ENCODE results near the gene SBF2.
A peak's percentile ranks its signal among the peaks of the same experiment; 100 is the strongest.
"Not testable (repeated sequence)": the region's sequence is repeated elsewhere in the genome, so short reads cannot be mapped to it uniquely, and the experiment has no call there.

The SBF2 gene

DNA sequence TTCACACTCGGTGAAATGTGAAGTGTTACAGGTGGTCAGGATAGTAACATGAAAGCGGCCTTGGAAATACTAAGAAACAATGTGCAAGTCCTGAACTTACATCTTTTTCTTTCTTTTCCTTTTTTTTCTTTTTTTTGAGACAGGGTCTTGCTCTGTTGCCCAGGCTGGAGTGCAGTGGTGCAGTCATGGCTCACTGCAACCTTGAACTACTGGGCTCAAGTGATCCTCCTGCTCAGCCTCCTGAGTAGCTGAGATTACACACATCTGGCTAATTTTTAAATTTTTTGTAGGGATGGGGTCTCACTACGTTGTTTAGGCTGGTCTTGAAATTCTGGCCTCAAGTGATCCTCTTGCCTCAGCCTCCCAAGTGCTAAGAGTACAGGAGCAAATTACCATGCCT lies 377.5 kb downstream of the SBF2 start:
- Histone ChIP-seq H3K27me3 (ENCODE audit: control insufficient read depth, insufficient read depth, low read length) (no peaks in the 10 kb centered on the region), H3K36me3 (ENCODE audit: insufficient read depth, low read length) (peaks cover 2% of the 10 kb centered on the region), H3K9ac (ENCODE audit: low read depth, low read length) (no peak overlapping the region), H3K9me3 (replicated peaks; ENCODE audit: low read length) (no peaks in the 10 kb centered on the region), H3K4me1 (ENCODE audit: control insufficient read depth, insufficient read depth, low read length) (no peaks in the 10 kb centered on the region), H3K4me2 (ENCODE audit: low read length) (no peak overlapping the region), H3K4me3 (ENCODE audit: low read length) (no peak overlapping the region)

DNA sequence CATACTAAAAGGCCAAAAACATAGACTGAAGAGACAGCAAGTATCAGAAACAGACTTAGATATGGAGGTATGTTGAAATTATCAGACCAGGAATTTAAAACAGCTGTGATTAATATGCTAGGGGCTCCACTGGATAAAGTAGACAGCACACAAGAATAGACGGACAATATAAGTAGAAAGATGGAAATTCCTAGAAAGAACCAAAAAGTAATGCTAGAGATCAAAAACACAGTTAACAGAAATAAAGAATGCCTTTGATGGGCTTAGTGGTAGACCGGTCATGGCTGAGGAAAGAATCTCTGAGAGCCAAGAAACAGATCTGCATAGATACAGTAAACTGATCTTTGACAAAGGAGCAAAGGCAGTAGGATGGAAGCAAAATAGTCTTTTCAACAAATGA lies 380.0 kb downstream of the SBF2 start:
- Histone ChIP-seq H3K27me3 (ENCODE audit: control insufficient read depth, insufficient read depth, low read length) (no peaks in the 10 kb centered on the region), H3K4me3 (ENCODE audit: low read length) (no peak overlapping the region), H3K4me1 (ENCODE audit: control insufficient read depth, insufficient read depth, low read length) (no peaks in the 10 kb centered on the region), H3K4me2 (ENCODE audit: low read length) (no peak overlapping the region), H3K9me3 (replicated peaks; ENCODE audit: low read length) (no peaks in the 10 kb centered on the region), H3K9ac (ENCODE audit: low read depth, low read length) (no peak overlapping the region), H3K36me3 (ENCODE audit: insufficient read depth, low read length) (peaks cover 2% of the 10 kb centered on the region)

DNA sequence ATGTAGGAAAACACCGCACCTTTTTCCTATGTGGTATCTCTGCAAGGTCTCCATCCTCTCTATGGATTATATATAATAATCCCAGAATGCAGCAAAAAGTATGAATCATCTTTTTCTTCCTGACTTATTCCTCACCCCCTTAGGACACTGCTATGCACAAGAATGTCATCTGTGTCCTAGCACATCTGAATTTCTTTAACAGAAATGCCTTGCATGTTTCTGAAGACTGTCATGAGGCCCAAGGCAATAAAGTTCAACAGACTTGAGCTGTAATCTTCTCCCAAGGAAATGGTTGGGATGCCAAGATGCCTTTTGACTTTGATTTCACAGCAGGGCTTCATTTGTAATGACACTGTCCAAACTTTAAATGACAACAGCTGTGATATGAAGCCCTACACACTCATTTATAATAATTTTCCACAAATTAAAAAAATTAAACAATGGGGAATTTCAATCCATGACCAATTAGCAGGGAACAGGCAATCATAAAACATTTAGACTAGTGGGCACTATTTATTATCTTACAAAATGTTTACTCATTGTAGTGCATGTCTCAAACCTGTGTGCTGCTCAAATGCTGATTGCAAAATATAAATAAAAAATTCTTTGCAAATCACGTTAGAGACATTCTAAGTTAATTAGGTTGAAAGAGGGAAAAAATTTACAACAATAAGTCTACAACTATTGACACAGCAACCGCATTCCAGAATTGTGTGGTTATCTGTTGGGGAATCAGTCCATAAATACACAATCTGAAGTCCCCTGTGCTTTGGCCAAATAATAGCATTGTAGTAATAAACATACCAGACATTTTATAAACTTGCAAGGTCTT lies 387.8 kb downstream of the SBF2 start:
- Histone ChIP-seq H3K9me3 (replicated peaks; ENCODE audit: low read length) (no peaks in the 10 kb centered on the region), H3K4me3 (ENCODE audit: low read length) (no peak overlapping the region), H3K9ac (ENCODE audit: low read depth, low read length) (peak overlapping the region; percentile 75), H3K36me3 (ENCODE audit: insufficient read depth, low read length) (no peaks in the 10 kb centered on the region), H3K27me3 (ENCODE audit: control insufficient read depth, insufficient read depth, low read length) (no peaks in the 10 kb centered on the region), H3K4me2 (ENCODE audit: low read length) (peak overlapping the region; percentile 45), H3K4me1 (ENCODE audit: control insufficient read depth, insufficient read depth, low read length) (peaks cover 48% of the 10 kb centered on the region)

DNA sequence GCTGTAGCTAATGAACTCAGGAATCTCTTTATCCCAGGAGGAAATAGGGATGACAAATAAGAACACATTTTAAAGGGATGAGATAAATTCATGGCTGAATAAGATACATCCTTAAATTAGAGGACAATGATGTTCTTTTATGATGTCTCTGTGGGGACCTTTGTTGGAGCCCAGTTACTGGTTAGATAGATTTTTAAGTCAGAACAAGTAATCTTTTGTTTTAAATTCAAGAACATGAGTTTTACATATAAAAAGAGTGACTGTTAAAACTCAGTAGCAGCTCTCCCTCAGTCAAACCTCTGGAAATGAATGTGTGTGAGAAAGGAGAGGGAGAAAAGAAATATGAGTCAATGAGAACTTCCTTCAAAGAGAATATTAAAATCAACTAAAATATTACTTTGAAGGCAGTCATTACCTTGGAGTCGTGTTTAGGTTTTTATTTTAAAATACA lies 388.5 kb downstream of the SBF2 start:
- no peaks in the 10 kb centered on the region for H3K27me3 ChIP-seq (ENCODE audit: control insufficient read depth, insufficient read depth, low read length)
- H3K4me1 ChIP-seq (ENCODE audit: control insufficient read depth, insufficient read depth, low read length): peaks cover 53% of the 10 kb centered on the region
- peak overlapping the region; percentile 75 for H3K9ac ChIP-seq (ENCODE audit: low read depth, low read length)
- no peak overlapping the region for H3K4me3 ChIP-seq (ENCODE audit: low read length)
- H3K36me3 ChIP-seq (ENCODE audit: insufficient read depth, low read length): no peaks in the 10 kb centered on the region
- H3K4me2 ChIP-seq (ENCODE audit: low read length): peak overlapping the region; percentile 45
- no peaks in the 10 kb centered on the region for H3K9me3 ChIP-seq (replicated peaks; ENCODE audit: low read length)

DNA sequence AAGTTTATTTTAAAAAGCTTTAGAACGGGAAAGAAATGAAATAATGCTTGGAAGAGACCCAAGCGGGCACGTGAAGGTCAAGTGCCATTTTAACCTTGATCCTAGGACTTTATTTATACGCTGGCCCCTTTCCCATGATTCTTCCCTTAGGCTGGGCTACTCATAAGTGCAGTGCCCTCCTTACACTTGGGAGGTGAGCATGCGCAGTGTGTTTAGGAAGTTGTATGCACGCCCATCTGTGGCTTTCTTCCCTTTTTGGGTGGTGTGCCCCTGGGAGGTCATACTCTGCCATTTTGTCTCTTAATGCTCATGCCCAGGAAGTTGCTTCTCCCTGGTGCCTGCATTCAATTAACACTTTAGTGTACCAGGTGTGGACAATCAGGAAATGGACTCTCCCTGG lies 390.4 kb downstream of the SBF2 start:
- no peaks in the 10 kb centered on the region for H3K36me3 ChIP-seq (ENCODE audit: insufficient read depth, low read length)
- H3K4me1 ChIP-seq (ENCODE audit: control insufficient read depth, insufficient read depth, low read length): peaks cover 67% of the 10 kb centered on the region

DNA sequence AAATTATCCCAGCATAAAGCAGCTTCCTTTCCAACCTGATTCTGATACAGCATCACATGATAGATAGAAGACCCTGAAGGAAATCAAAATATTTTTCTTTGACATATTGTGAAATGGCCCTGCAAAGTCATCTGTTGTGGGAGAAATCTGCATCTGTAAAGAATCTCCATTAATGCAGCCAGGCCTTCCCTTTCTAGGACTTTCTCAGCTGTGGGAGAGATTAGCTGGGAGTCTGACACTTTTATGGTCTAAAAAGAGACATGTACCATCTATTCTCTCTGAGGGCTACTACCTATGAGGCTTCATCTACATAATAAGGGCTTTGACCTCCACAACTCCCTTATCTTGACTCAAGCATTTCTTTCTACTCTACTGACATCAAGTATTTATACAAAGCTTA lies 392.1 kb downstream of the SBF2 start:
- peaks cover 57% of the 10 kb centered on the region for H3K4me1 ChIP-seq (ENCODE audit: control insufficient read depth, insufficient read depth, low read length)
- H3K9me3 ChIP-seq (replicated peaks; ENCODE audit: low read length): no peaks in the 10 kb centered on the region
- no peak overlapping the region for H3K9ac ChIP-seq (ENCODE audit: low read depth, low read length)
- no peaks in the 10 kb centered on the region for H3K27me3 ChIP-seq (ENCODE audit: control insufficient read depth, insufficient read depth, low read length)
- H3K4me3 ChIP-seq (ENCODE audit: low read length): no peak overlapping the region
- H3K4me2 ChIP-seq (ENCODE audit: low read length): no peak overlapping the region
- no peaks in the 10 kb centered on the region for H3K36me3 ChIP-seq (ENCODE audit: insufficient read depth, low read length)

More for the DNA sequence above, 390.4 kb downstream of the SBF2 start:
- Histone ChIP-seq H3K4me2 (ENCODE audit: low read length) (no peak overlapping the region), H3K4me3 (ENCODE audit: low read length) (no peak overlapping the region), H3K9me3 (replicated peaks; ENCODE audit: low read length) (no peaks in the 10 kb centered on the region), H3K27me3 (ENCODE audit: control insufficient read depth, insufficient read depth, low read length) (no peaks in the 10 kb centered on the region), H3K9ac (ENCODE audit: low read depth, low read length) (no peak overlapping the region)

DNA sequence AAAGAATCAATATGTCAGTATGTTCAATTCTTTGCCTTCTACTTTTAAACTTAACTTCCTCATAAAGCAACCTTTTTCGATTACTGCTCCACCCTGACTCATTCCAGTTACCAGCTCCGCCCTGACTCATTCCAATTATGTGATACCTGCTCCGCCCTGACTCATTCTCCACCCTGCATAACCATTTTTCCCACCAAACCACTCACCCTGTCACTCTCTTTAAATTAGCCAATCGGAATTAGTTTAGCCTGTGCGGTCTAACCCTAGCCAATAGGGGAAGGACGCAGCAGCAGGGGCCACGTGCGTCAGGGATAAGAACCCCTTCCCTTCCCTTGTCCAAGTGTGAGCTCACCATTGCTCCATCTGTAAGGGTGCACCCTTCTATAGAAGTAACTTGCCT lies 393.8 kb downstream of the SBF2 start:
- H3K9me3 ChIP-seq (replicated peaks; ENCODE audit: low read length); H3K36me3 ChIP-seq (ENCODE audit: insufficient read depth, low read length); H3K27me3 ChIP-seq (ENCODE audit: control insufficient read depth, insufficient read depth, low read length); H3K4me3 ChIP-seq (ENCODE audit: low read length): not testable (repeated sequence)
- Histone ChIP-seq H3K4me2 (ENCODE audit: low read length) (peak overlapping the region; percentile 22), H3K9ac (ENCODE audit: low read depth, low read length) (peak overlapping the region; percentile 68), H3K4me1 (ENCODE audit: control insufficient read depth, insufficient read depth, low read length) (peaks cover 49% of the 10 kb centered on the region)

DNA sequence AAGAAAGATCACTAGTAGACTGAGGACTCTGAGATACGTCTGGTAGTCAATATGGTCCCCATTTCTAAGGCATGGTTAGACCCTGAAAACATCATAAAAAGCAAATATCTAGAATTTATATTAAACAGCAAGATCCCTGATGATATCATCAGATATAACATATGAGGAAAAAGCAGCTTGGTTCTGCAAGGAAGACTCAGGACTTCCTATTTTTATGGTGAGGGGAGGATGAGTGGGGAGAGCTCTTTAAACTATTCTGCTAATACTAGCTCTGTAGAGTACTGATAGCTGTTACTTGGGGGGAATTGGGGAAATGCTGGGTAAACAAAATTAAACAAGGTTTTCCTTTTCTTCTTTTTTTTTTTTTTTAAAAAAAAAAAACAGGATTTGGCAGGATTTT lies 394.3 kb downstream of the SBF2 start:
- H3K4me2 ChIP-seq (ENCODE audit: low read length): peak overlapping the region; percentile 22
- peak overlapping the region; percentile 68 for H3K9ac ChIP-seq (ENCODE audit: low read depth, low read length)
- H3K9me3 ChIP-seq (replicated peaks; ENCODE audit: low read length): no peaks in the 10 kb centered on the region

DNA sequence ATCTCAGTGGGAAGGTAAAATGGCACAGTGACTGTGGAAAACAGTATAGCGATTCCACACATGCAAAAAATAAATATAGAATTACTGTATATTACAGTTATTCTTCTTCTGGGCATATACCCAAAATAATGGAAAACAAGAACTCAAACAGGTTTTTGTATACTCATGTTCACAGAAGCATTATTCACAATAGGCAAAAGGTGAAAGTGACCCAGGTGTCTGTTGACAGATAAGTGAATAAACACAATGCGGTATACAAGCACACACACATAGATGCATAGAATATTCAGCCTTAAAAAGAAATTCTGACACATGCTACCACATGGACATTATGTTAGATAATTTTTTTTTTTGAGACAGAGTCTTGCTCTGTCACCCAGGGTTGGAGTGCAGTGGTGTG lies 397.1 kb downstream of the SBF2 start:
- no peak overlapping the region for H3K4me2 ChIP-seq (ENCODE audit: low read length)
- peaks cover 38% of the 10 kb centered on the region for H3K4me1 ChIP-seq (ENCODE audit: control insufficient read depth, insufficient read depth, low read length)
- no peak overlapping the region for H3K4me3 ChIP-seq (ENCODE audit: low read length)
- no peaks in the 10 kb centered on the region for H3K9me3 ChIP-seq (replicated peaks; ENCODE audit: low read length)
- H3K36me3 ChIP-seq (ENCODE audit: insufficient read depth, low read length): no peaks in the 10 kb centered on the region
- H3K27me3 ChIP-seq (ENCODE audit: control insufficient read depth, insufficient read depth, low read length): no peaks in the 10 kb centered on the region
- no peak overlapping the region for H3K9ac ChIP-seq (ENCODE audit: low read depth, low read length)

More for the DNA sequence above, 394.3 kb downstream of the SBF2 start:
- Histone ChIP-seq H3K27me3 (ENCODE audit: control insufficient read depth, insufficient read depth, low read length) (no peaks in the 10 kb centered on the region), H3K4me1 (ENCODE audit: control insufficient read depth, insufficient read depth, low read length) (peaks cover 44% of the 10 kb centered on the region), H3K36me3 (ENCODE audit: insufficient read depth, low read length) (no peaks in the 10 kb centered on the region), H3K4me3 (ENCODE audit: low read length) (no peak overlapping the region)

DNA sequence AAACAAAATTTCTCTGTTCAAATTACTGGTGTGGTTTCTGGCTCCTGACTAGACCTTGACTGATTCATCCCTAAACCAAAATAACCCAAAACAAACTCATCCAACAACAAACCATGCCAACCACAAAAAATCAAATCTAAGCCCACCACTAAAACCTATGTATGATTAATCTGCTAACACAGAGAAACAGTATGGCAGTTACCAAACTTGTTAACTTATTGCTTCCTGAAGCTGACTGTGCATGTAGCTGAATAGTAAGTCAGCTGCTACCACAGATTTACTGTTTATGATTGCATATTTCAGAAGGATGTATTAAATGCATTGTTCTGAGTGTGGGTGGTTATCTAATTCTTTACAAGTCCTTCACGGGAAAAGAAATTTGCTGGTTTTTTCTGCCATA lies 399.0 kb downstream of the SBF2 start:
- Histone ChIP-seq H3K36me3 (ENCODE audit: insufficient read depth, low read length) (no peaks in the 10 kb centered on the region), H3K4me2 (ENCODE audit: low read length) (no peak overlapping the region), H3K9me3 (replicated peaks; ENCODE audit: low read length) (no peaks in the 10 kb centered on the region), H3K9ac (ENCODE audit: low read depth, low read length) (peak overlapping the region; percentile 48), H3K4me3 (ENCODE audit: low read length) (no peak overlapping the region), H3K4me1 (ENCODE audit: control insufficient read depth, insufficient read depth, low read length) (peaks cover 23% of the 10 kb centered on the region), H3K27me3 (ENCODE audit: control insufficient read depth, insufficient read depth, low read length) (no peaks in the 10 kb centered on the region)

DNA sequence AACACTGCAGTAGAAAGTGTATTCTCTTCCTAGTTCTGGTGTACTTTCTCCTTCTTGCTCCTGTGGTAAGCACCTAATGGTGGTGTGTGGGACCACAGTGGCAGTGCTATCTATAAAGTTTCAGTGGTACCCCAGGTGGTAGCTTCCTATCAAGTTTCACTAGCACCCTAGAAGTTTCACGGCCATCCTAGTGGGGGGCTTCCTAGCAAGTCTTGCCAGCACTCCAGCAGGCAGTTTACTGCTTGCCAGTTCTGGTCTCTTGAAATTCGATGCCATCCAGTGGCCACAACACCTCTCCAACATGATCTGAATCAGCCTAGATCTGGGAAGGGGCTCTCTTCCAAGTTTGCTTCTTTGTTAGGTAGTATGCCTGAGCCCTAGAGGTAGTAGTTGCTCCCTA lies 400.5 kb downstream of the SBF2 start:
- Histone ChIP-seq H3K9me3 (replicated peaks; ENCODE audit: low read length) (no peaks in the 10 kb centered on the region), H3K4me1 (ENCODE audit: control insufficient read depth, insufficient read depth, low read length) (peaks cover 12% of the 10 kb centered on the region), H3K27me3 (ENCODE audit: control insufficient read depth, insufficient read depth, low read length) (no peaks in the 10 kb centered on the region), H3K9ac (ENCODE audit: low read depth, low read length) (no peak overlapping the region), H3K36me3 (ENCODE audit: insufficient read depth, low read length) (no peaks in the 10 kb centered on the region), H3K4me3 (ENCODE audit: low read length) (no peak overlapping the region), H3K4me2 (ENCODE audit: low read length) (no peak overlapping the region)

DNA sequence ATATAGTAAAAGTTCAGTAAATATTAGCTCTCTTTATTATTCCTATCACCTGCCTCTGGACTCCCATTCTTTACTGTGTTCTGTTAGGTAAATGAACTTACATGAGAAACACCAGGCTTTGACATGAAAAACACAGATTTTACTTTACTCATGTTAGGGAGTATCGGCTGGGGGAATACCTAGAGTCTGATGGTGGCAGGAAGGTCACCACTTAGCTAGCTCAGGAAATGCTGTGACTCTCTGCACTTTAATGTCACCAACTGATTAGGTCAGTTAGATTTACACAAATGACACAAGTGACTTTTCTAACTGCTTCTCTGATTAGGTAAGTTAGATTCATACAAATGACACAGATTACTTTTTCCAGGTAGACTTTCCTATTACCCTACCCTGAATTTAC lies 405.1 kb downstream of the SBF2 start:
- Histone ChIP-seq H3K4me1 (ENCODE audit: control insufficient read depth, insufficient read depth, low read length) (peaks cover 4% of the 10 kb centered on the region), H3K9me3 (replicated peaks; ENCODE audit: low read length) (no peaks in the 10 kb centered on the region), H3K4me3 (ENCODE audit: low read length) (no peak overlapping the region), H3K36me3 (ENCODE audit: insufficient read depth, low read length) (no peaks in the 10 kb centered on the region), H3K27me3 (ENCODE audit: control insufficient read depth, insufficient read depth, low read length) (no peaks in the 10 kb centered on the region), H3K4me2 (ENCODE audit: low read length) (no peak overlapping the region), H3K9ac (ENCODE audit: low read depth, low read length) (no peak overlapping the region)
